HCT116 (cell line): ENCODE measurements around the gene COPG1. TPM values are rescaled to one million over a fixed set of nuclear protein-coding genes. Genes with fewer than 3 reads are reported as not detected.

Experiments used
- ATAC-seq: fragments of 200-7000 bp; cut with Tn5 transposase; 2 replicates; pipeline ENCODE4 v1.9.1; 2020; ENCODE audit warnings: mild to moderate bottlenecking, moderate library complexity
- BruUV-seq: library from RNA; stranded (reverse); fragments of 400-500 nt; replicated peaks from 2 replicates; lab custom pipeline; 2021; lab: Mats Ljungman, UMichigan
- CTCF ChIA-PET: fragments of 300-600 bp; sonication (Branson Sonifier 250); formaldehyde crosslinking; loops from one replicate; lab custom pipeline; 2021; ENCODE audit warnings: antibody characterized with exemption; lab: Charles Lee
- POLR2A ChIA-PET: fragments of 300-600, 350-600 bp; sonication (Branson Sonifier 250); formaldehyde crosslinking; loops from one replicate; lab custom pipeline; 2021; ENCODE audit warnings: antibody characterized with exemption; lab: Charles Lee
- RAD21 ChIA-PET, 2 experiments: fragments of 300-600 bp; sonication (Branson Sonifier 250); formaldehyde crosslinking; loops; one replicate each; lab custom pipeline; 2023; ENCODE audit warnings: low total read pairs in 2 of 2; ENCODE audit not compliant: uncharacterized antibody in 2 of 2, unreplicated experiment in 2 of 2, low non-redundant PET in 1 of 2; lab: Charles Lee
- DNase-seq: peaks from one replicate; pipeline ENCODE4 v3.0.0-alpha.2; 2010; ENCODE audit warnings: low read depth, low spot score
- H2AFZ ChIP-seq: fragments of 200-600 bp; shearing (Covaris generic), sonication (generic); 2 replicates; pipeline ENCODE4 v1.6.1; 2017; ENCODE audit warnings: low read depth, mixed run types, mixed read lengths, antibody characterized with exemption, low read length; ENCODE audit not compliant: poor library complexity, severe bottlenecking
- H3K27ac ChIP-seq: 2 replicates; pipeline ENCODE4 v1.5.1; 2012; ENCODE audit warnings: low read depth, low read length
- H3K27me3 ChIP-seq: fragments of 200-600 bp; sonication (generic); 2 replicates; pipeline ENCODE4 v1.6.1; 2016; ENCODE audit warnings: mixed run types, low read length, mixed read lengths; ENCODE audit not compliant: insufficient read depth
- H3K36me3 ChIP-seq, 2 experiments: fragments of 200-500 bp in 1 of 2; fragments of 200-600 bp in 1 of 2; sonication (Bioruptor generic) in 1 of 2; sonication (generic) in 1 of 2; 2 replicates each; pipeline versions ENCODE4 v1.5.1 to v1.6.1; 2014 to 2016; ENCODE audit warnings: low read length in 2 of 2, inconsistent platforms in 1 of 2, mixed read lengths in 1 of 2, mixed run types in 1 of 2; ENCODE audit not compliant: insufficient read depth in 2 of 2, control insufficient read depth in 1 of 2
- H3K4me1 ChIP-seq, 2 experiments: fragments of 200-600 bp in 1 of 2; sonication (generic) in 1 of 2; 2 replicates each; pipeline versions ENCODE4 v1.5.1 to v1.6.1; 2012 to 2017; ENCODE audit warnings: low read length in 2 of 2, inconsistent platforms in 1 of 2, mild to moderate bottlenecking in 1 of 2, mixed read lengths in 1 of 2, mixed run types in 1 of 2, moderate library complexity in 1 of 2; ENCODE audit not compliant: insufficient read depth in 2 of 2, control insufficient read depth in 1 of 2
- H3K4me2 ChIP-seq: fragments of 200-600 bp; sonication (generic); 2 replicates; pipeline ENCODE4 v1.6.1; 2017; ENCODE audit warnings: mixed run types, low read length, mixed read lengths
- H3K4me3 ChIP-seq, 2 experiments: fragments of 200-600 bp in 1 of 2; sonication (generic) in 1 of 2; replicated peaks in 1 of 2; 2 replicates each; pipeline ENCODE4 v1.5.1; 2011 to 2016; ENCODE audit warnings: low read length in 2 of 2, control low read depth in 1 of 2, low read depth in 1 of 2, mild to moderate bottlenecking in 1 of 2, mixed read lengths in 1 of 2, mixed run types in 1 of 2
- H3K79me2 ChIP-seq: fragments of 200-600 bp; sonication (generic); 2 replicates; pipeline ENCODE4 v1.6.1; 2017; ENCODE audit warnings: mild to moderate bottlenecking, mixed run types, low read length, moderate library complexity, mixed read lengths; ENCODE audit not compliant: insufficient read depth
- H3K9ac ChIP-seq: fragments of 200-600 bp; sonication (generic); 2 replicates; pipeline ENCODE4 v1.6.1; 2016; ENCODE audit warnings: low read length, mixed read lengths
- H3K9me2 ChIP-seq: fragments of 200-600 bp; sonication (generic), shearing (Covaris generic); 2 replicates; pipeline ENCODE4 v1.6.1; 2017; ENCODE audit warnings: mixed run types, mild to moderate bottlenecking, moderate library complexity; ENCODE audit not compliant: insufficient read depth
- H3K9me3 ChIP-seq, 2 experiments: fragments of 200-500 bp in 1 of 2; fragments of 200-600 bp in 1 of 2; sonication (Bioruptor generic) in 1 of 2; sonication (generic) in 1 of 2; 2 replicates each; pipeline ENCODE4 v1.6.1; 2014 to 2017; ENCODE audit warnings: low read length in 2 of 2, mixed read lengths in 2 of 2, inconsistent platforms in 1 of 2, low read depth in 1 of 2, mild to moderate bottlenecking in 1 of 2, mixed run types in 1 of 2, moderate library complexity in 1 of 2; ENCODE audit not compliant: control insufficient read depth in 1 of 2, insufficient read depth in 1 of 2
- H4K20me1 ChIP-seq: fragments of 200-600 bp; sonication (generic), shearing (Covaris generic); 2 replicates; pipeline ENCODE4 v1.6.1; 2017; ENCODE audit warnings: mixed run types, mild to moderate bottlenecking, moderate library complexity; ENCODE audit not compliant: insufficient read depth
- ATF3 ChIP-seq: IDR thresholded peaks from 2 replicates; pipeline ENCODE4 v1.6.1; 2012
- CBX3 ChIP-seq: IDR thresholded peaks from 2 replicates; pipeline ENCODE4 v1.6.1; 2012; ENCODE audit warnings: low read depth
- CEBPB ChIP-seq: IDR thresholded peaks from 2 replicates; pipeline ENCODE4 v1.6.1; 2012; ENCODE audit warnings: low read depth
- CTCF ChIP-seq, 3 experiments: fragments of 200-600 bp in 1 of 3; sonication (generic) in 1 of 3; IDR thresholded peaks in 2 of 3; conservative IDR thresholded peaks in 1 of 3; 2 replicates each; pipeline ENCODE4 v1.5.1; 2012 to 2017; ENCODE audit warnings: low read depth in 2 of 3, low read length in 2 of 3, antibody characterized with exemption in 1 of 3, borderline replicate concordance in 1 of 3, control low read depth in 1 of 3, mild to moderate bottlenecking in 1 of 3, mixed read lengths in 1 of 3, mixed run types in 1 of 3, moderate library complexity in 1 of 3; ENCODE audit not compliant: insufficient read depth in 1 of 3
- ELF1 ChIP-seq: IDR thresholded peaks from 2 replicates; pipeline ENCODE4 v1.6.1; 2012; ENCODE audit warnings: low read depth, borderline replicate concordance
- FOSL1 ChIP-seq: IDR thresholded peaks from 2 replicates; pipeline ENCODE4 v1.6.1; 2012; ENCODE audit warnings: low read depth
- JUND ChIP-seq: IDR thresholded peaks from 2 replicates; pipeline ENCODE4 v1.6.1; 2012
- MAX ChIP-seq: IDR thresholded peaks from 2 replicates; pipeline ENCODE4 v1.6.1; 2012
- POLR2AphosphoS5 ChIP-seq: IDR thresholded peaks from 2 replicates; pipeline ENCODE4 v1.6.1; 2011; ENCODE audit warnings: mild to moderate bottlenecking, low read depth, low read length, moderate library complexity
- RAD21 ChIP-seq: IDR thresholded peaks from 2 replicates; pipeline ENCODE4 v1.6.1; 2012; ENCODE audit warnings: low read depth, mild to moderate bottlenecking
- REST ChIP-seq: IDR thresholded peaks from 2 replicates; pipeline ENCODE4 v1.6.1; 2012; ENCODE audit warnings: low read depth
- SIN3A ChIP-seq: IDR thresholded peaks from 2 replicates; pipeline ENCODE4 v1.6.1; 2012; ENCODE audit warnings: low read depth
- ZNF274 ChIP-seq: fragments of 200-500 bp; sonication (Bioruptor generic); IDR thresholded peaks from 2 replicates; pipeline ENCODE4 v1.6.1; 2014; ENCODE audit warnings: mild to moderate bottlenecking, low read depth, low read length, inconsistent platforms
- intact Hi-C: fragments of 100-400 bp; cut with micrococcal nuclease; formaldehyde crosslinking; loops from 2 replicates; pipeline ENCODE4 v1.10.0; 2022
- total RNA-seq: library from RNA; stranded (reverse); gene quantifications from one replicate; pipeline ENCODE4 v1.2.1, GENCODE V29; 2021; ENCODE audit not compliant: unreplicated experiment

COPG1 gene
- total RNA-seq, 1 experiment from 2014 or later, result 182 TPM

- ChIA-PET RAD21 (no interaction called here), CTCF (no interaction called here), POLR2A (no interaction called here)
- no peaks in the 10 kb centered on the region for H3K27me3 ChIP-seq
- H3K36me3 ChIP-seq, result peaks cover 36 to 39% of the 10 kb centered on the region in 2 experiments; a peak in 3 of 4 replicates
- no peak overlapping the region for H3K9ac ChIP-seq
- no peaks in the 10 kb centered on the region for H3K9me3 ChIP-seq
- H3K4me3 ChIP-seq, result no peak overlapping the region
- H3K4me2 ChIP-seq, result no peak overlapping the region
- no TSS peak for BruUV-seq
- H4K20me1 ChIP-seq, result no peaks in the 10 kb centered on the region
- no peak overlapping the region for H2AFZ ChIP-seq
- ATAC-seq (no peak), DNase-seq (no peak)
- TF ChIP-seq JUND (no peak), FOSL1 (no peak), MAX (no peak), CEBPB (no peak), SIN3A (no peak), POLR2AphosphoS5 (no peak), CBX3 (no peak), CTCF (IDR thresholded peaks at IDR 0.05 in 2 of 3, conservative IDR thresholded peaks at IDR 0.05 in 1 of 3; ENCODE audit: borderline replicate concordance in 1 of 3, insufficient read depth in 1 of 3, low read depth in 2 of 3, low read length in 2 of 3) (no peak), ATF3 (no peak), RAD21 (no peak), ELF1 (no peak), ZNF274 (no peak), REST (no peak)
- TF ChIP-seq, all 23 proteins: peak for 0
- intact Hi-C loops, result no loop called here
- Histone ChIP-seq H3K27ac (no peak overlapping the region), H3K79me2 (no peaks in the 10 kb centered on the region), H3K9me2 (no peaks in the 10 kb centered on the region), H3K4me1 (no peaks in the 10 kb centered on the region)
Measured at GRCh38 chr3:129295286-129295685, 45.9 kb downstream of the COPG1 start.
